ENCODE measurements around the gene ME2. TPM values are rescaled to one million over a fixed set of nuclear protein-coding genes. Genes with fewer than 3 reads are reported as not detected.

The ME2 gene
- total RNA-seq, 2 experiments from 2014 or later = 146 to 178 TPM

DNA sequence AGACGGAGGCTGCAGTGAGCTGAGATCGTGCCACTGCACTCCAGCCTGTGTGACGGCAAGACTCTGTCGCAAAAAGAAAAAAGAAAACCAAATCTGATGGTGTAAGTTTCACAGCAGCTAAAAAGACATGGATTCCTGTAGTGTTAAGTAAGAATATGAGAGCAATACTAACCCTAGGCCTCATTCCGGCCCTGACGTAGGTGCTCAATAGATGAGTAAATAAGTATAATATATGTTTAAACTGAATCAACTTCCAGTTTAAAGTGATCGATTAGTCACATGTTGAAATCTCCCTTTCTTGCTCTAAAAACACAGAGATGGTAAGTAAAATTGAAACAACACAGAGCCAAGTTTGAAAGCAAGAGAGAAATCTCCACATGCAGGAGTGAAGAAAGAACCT, 8.0 kb downstream of the ME2 start:
- Mint-ChIP-seq H3K27ac (peak overlapping the region; percentile 53), H3K36me3 (ENCODE audit: low read depth) (peaks cover 57% of the 10 kb centered on the region), H3K4me1 (peaks cover 31% of the 10 kb centered on the region), H3K9me3 (ENCODE audit: low read depth) (peaks cover 8% of the 10 kb centered on the region), H3K4me3 (no peak overlapping the region), H3K27me3 (no peaks in the 10 kb centered on the region)
- DNase-seq (peak; percentile 29), ATAC-seq (peak; percentile 73)
- ChIA-PET POLR2A (interaction anchor here (2.9 kb wide), 1 partner anchor 8 kb away, joined by 8 read pairs; the partner anchor contains the start of gene ME2), CTCF (interaction anchor here (0.5 to 0.7 kb wide), 2 partner anchors 164 to 172 kb away, joined by 3 read pairs; no protein-coding TSS in a partner anchor)
- intact Hi-C loops (cut with DNase I, micrococcal nuclease) = no loop called here

DNA sequence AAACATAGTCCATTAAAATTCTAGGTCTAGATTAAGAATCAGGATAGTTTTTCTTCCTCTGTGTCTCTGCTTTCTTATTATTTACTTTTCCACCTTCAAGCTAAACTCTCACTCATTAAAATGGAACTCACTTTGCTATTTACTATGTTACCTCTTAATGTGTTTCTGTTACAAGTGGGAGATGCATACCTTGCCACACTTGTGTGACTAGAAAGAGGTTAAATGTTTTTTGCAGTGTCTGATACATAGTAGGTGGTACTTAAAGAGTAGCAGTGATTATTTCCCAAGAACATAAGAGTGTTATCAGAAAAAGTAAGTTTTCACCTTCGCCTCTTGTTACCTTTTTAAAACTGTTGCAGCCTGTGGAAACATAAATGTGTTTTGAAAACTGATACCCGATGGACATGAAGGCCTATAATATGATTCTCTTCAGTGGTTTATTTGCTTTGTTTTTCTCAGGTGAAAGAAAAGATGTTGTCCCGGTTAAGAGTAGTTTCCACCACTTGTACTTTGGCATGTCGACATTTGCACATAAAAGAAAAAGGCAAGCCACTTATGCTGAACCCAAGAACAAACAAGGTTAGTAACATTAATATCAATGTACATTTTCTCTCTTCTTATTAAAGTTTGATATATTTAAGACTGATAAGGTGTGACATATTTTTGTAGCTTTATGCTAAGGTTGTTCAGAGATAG, 16.6 kb downstream of the ME2 start:
- no peaks in the 10 kb centered on the region for H3K27me3 Mint-ChIP-seq
- H3K4me3 Mint-ChIP-seq = no peak overlapping the region
- CTCF ChIA-PET = no interaction called here
- no peak for DNase-seq
- peaks cover 67% of the 10 kb centered on the region for H3K36me3 Mint-ChIP-seq (ENCODE audit: low read depth)
- H3K4me1 Mint-ChIP-seq = peaks cover 20% of the 10 kb centered on the region
- POLR2A ChIA-PET = no interaction called here
- H3K9me3 Mint-ChIP-seq (ENCODE audit: low read depth) = peaks cover 7% of the 10 kb centered on the region
- no peak for ATAC-seq
- intact Hi-C loops (cut with DNase I, micrococcal nuclease) = no loop called here
- no peak overlapping the region for H3K27ac Mint-ChIP-seq

DNA sequence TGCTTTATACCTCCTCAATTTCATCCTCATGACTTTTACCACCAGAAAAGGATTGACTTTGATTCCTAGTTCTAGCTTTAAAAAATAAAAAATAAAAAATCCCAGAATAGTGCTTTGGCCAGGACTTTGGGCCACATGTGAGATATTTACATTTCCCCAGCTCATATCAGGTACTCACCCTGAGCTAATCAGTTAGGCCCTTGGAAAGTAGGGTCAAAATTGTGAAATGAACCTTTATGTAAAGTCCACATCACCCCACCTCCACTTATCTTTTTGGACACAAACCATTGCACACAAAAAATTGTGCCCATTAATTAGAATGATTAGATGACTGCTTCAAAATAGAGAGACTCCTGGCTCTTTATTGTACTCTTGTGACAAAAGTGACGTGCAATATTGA, 17.2 kb downstream of the ME2 start:
- intact Hi-C loops (cut with DNase I, micrococcal nuclease) = no loop called here
- H3K36me3 Mint-ChIP-seq (ENCODE audit: low read depth) = peaks cover 66% of the 10 kb centered on the region
- ATAC-seq (no peak), DNase-seq (no peak)
- ChIA-PET CTCF (no interaction called here), POLR2A (no interaction called here)
- no peaks in the 10 kb centered on the region for H3K27me3 Mint-ChIP-seq
- no peak overlapping the region for H3K27ac Mint-ChIP-seq
- peaks cover 7% of the 10 kb centered on the region for H3K9me3 Mint-ChIP-seq (ENCODE audit: low read depth)
- peaks cover 25% of the 10 kb centered on the region for H3K4me1 Mint-ChIP-seq
- H3K4me3 Mint-ChIP-seq = no peak overlapping the region

DNA sequence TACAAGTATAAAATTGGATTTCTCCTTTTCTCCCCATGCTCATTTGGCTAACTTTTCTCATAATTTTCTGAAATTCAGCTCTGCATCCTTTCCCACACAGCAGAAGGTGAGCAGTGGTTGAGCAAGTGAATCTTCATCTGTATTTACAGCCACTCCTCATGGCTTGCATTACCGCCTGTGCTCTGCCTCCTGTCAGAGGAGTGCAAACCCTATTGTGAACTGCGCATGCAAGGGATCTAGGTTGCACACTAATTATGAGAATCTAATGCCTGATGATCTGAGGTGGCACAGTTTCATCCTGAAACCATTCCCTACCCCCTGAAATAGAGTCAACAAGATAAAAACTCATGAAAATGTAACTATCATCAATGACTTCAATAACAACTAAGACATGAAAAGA, 20.0 kb downstream of the ME2 start:
- ATAC-seq (peak; percentile 6), DNase-seq (no peak)
- H3K27ac Mint-ChIP-seq = peak overlapping the region; percentile 20
- H3K4me3 Mint-ChIP-seq = no peak overlapping the region
- ChIA-PET POLR2A (no interaction called here), CTCF (no interaction called here)
- intact Hi-C loops (cut with DNase I, micrococcal nuclease) = no loop called here
- peaks cover 70% of the 10 kb centered on the region for H3K36me3 Mint-ChIP-seq (ENCODE audit: low read depth)
- peaks cover 34% of the 10 kb centered on the region for H3K4me1 Mint-ChIP-seq
- no peaks in the 10 kb centered on the region for H3K27me3 Mint-ChIP-seq
- H3K9me3 Mint-ChIP-seq (ENCODE audit: low read depth) = peaks cover 7% of the 10 kb centered on the region

DNA sequence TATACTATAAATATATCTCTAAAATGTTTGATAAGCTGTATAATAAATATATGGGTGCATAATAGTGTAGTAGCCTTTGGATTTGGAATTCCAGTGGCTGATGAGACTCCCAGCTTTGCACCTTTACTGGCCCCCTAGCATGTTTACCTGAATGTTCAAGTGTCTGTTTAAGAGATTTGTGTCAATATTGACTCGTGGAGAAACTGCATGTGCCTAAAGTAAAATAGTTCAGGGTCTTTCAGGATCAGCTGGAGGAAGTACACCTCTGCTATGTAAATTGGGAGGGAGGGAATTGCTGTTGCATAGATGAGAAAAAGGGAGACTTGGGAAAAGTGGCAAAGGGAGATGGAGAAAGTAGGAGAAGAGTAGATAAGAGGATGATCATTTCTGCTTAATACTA, 23.9 kb downstream of the ME2 start:
- Mint-ChIP-seq H3K27me3 (no peaks in the 10 kb centered on the region), H3K9me3 (ENCODE audit: low read depth) (peaks cover 12% of the 10 kb centered on the region), H3K4me3 (no peak overlapping the region), H3K27ac (no peak overlapping the region), H3K36me3 (ENCODE audit: low read depth) (peaks cover 77% of the 10 kb centered on the region), H3K4me1 (peaks cover 37% of the 10 kb centered on the region)
- CTCF ChIA-PET = interaction anchor here (0.5 kb wide), 1 partner anchor 155 kb away, joined by 3 read pairs; no protein-coding TSS in a partner anchor
- POLR2A ChIA-PET = no interaction called here
- DNase-seq = no peak
- ATAC-seq = no peak
- intact Hi-C loops (cut with DNase I, micrococcal nuclease) = no loop called here

DNA sequence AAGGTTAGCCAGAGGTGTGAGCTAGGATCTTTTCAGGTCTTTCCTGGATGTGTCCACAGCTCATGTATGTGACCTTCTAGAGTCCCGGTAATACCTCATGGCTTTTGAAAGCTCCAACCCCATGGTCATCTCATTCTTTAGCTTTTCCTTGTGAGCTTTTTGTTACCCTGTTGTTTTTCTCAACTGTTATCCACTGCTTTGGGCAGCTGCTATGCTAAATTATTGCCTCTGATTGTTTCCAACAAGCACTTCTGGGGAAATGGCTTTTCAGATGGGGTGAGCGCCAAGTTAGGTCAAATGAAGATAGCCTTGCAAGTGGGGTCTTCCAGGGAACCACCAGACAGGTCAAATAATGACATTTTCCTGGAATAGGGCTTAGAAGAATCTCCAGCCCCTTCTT, 27.9 kb downstream of the ME2 start:
- Mint-ChIP-seq H3K9me3 (ENCODE audit: low read depth) (peaks cover 4% of the 10 kb centered on the region), H3K4me3 (no peak overlapping the region), H3K27me3 (no peaks in the 10 kb centered on the region), H3K36me3 (ENCODE audit: low read depth) (peaks cover 73% of the 10 kb centered on the region), H3K4me1 (peaks cover 11% of the 10 kb centered on the region), H3K27ac (no peak overlapping the region)
- ChIA-PET POLR2A (no interaction called here), CTCF (no interaction called here)
- intact Hi-C loops (cut with DNase I, micrococcal nuclease) = no loop called here
- DNase-seq (no peak), ATAC-seq (no peak)

DNA sequence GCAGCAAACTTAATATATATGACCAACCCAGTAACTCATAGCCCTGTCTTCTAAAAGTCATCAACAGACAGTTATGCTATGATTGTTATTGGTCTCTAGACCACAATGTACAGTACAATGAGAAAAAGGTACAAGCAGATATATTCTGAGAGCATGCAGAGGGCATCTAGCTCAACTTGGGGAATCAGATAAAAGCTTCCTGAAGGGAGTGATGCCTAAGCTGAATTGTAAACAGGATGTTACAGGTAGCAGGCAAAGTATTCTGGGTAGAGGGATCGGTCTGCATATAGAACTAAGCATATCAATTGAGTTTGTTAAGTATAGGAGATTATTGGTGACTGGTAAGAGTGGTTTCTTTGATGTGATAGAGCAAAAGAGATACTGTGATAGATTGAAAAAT, 30.3 kb downstream of the ME2 start:
- intact Hi-C loops (cut with DNase I, micrococcal nuclease) = no loop called here
- Mint-ChIP-seq H3K9me3 (ENCODE audit: low read depth) (peaks cover 4% of the 10 kb centered on the region), H3K36me3 (ENCODE audit: low read depth) (peaks cover 78% of the 10 kb centered on the region), H3K4me1 (peaks cover 14% of the 10 kb centered on the region), H3K4me3 (no peak overlapping the region), H3K27me3 (no peaks in the 10 kb centered on the region), H3K27ac (no peak overlapping the region)
- ATAC-seq (no peak), DNase-seq (no peak)
- ChIA-PET CTCF (interaction anchor here (1.1 kb wide), 1 partner anchor 16 kb away, joined by 3 read pairs; no protein-coding TSS in a partner anchor), POLR2A (no interaction called here)

DNA sequence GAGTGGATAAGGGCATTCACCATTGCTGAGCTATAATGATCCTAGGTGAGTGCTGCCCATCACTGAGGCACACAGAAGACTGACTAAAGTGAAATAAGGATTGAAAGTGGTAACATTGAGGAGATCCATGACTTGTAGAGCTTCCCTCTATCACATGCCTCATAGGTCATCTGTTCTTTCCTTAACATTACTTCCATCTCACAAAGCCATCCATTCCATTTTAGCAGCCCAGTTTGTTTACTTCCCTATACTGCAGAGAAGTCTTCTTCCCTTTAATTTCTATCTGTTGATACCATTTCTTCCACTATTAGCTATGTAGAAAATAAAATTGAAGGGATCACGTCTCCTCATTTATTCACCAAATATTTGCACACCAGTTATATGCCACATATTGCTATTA, 32.1 kb downstream of the ME2 start:
- CTCF ChIA-PET = no interaction called here
- Mint-ChIP-seq H3K9me3 (ENCODE audit: low read depth) (peaks cover 4% of the 10 kb centered on the region), H3K27ac (no peak overlapping the region), H3K36me3 (ENCODE audit: low read depth) (peaks cover 72% of the 10 kb centered on the region), H3K4me3 (no peak overlapping the region), H3K4me1 (peaks cover 19% of the 10 kb centered on the region), H3K27me3 (no peaks in the 10 kb centered on the region)
- ATAC-seq (no peak), DNase-seq (no peak)
- POLR2A ChIA-PET = no interaction called here
- intact Hi-C loops (cut with DNase I, micrococcal nuclease) = no loop called here

DNA sequence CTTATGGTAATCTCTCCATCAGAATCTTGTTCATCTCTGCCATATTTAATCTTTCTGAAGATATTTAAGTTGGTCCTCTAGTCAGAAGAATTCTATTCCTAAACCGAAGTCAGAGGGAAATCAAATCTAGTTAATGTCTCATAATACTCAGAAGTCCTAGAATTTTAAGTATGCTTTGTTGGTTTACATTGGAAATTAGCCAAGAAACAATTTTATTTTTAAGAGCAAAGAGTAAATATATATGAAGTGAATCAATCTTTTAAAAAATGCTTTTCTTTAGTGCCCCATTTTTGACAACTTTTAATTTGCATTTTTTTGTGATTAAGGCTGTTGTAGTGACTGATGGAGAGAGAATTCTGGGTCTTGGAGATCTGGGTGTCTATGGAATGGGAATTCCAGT, 38.1 kb downstream of the ME2 start:
- Mint-ChIP-seq H3K36me3 (ENCODE audit: low read depth) (peaks cover 53% of the 10 kb centered on the region), H3K4me3 (no peak overlapping the region)
- ATAC-seq = no peak

DNA sequence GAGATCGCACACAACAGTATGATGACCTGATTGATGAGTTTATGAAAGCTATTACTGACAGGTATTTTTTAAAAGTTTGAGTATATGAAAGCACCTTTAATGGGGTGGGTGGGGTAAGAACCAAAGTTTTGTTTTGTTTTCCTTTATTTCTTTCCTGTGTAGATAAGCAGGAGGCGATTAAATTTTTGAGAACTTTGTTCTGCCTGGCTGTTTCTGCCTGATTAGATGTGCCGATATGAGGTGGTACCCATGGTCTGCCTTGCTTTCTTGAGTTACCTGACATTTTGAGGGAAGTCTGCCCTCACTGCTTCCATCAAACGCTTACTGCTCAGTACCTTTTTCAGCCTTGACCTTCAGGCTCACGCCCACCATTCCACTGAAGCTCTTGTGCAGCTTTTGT, 39.2 kb downstream of the ME2 start:
- peaks cover 12% of the 10 kb centered on the region for H3K4me1 Mint-ChIP-seq
- peaks cover 58% of the 10 kb centered on the region for H3K36me3 Mint-ChIP-seq (ENCODE audit: low read depth)
- no peaks in the 10 kb centered on the region for H3K9me3 Mint-ChIP-seq (ENCODE audit: low read depth)
- intact Hi-C loops (cut with DNase I, micrococcal nuclease) = no loop called here
- H3K27me3 Mint-ChIP-seq = no peaks in the 10 kb centered on the region
- CTCF ChIA-PET = interaction anchor here (0.6 to 1.4 kb wide), 3 partner anchors 30 to 98 kb away, joined by 3 to 4 read pairs (median 3); no protein-coding TSS in a partner anchor
- DNase-seq (no peak), ATAC-seq (no peak)
- POLR2A ChIA-PET = no interaction called here
- H3K27ac Mint-ChIP-seq = no peak overlapping the region
- no peak overlapping the region for H3K4me3 Mint-ChIP-seq

More for the DNA sequence above, 38.1 kb downstream of the ME2 start:
- ChIA-PET CTCF (interaction anchor here (1.4 kb wide), 1 partner anchor 97 kb away, joined by 3 read pairs; no protein-coding TSS in a partner anchor), POLR2A (no interaction called here)
- no peaks in the 10 kb centered on the region for H3K27me3 Mint-ChIP-seq
- DNase-seq = no peak
- peaks cover 12% of the 10 kb centered on the region for H3K4me1 Mint-ChIP-seq
- intact Hi-C loops (cut with DNase I, micrococcal nuclease) = no loop called here
- no peak overlapping the region for H3K27ac Mint-ChIP-seq
- no peaks in the 10 kb centered on the region for H3K9me3 Mint-ChIP-seq (ENCODE audit: low read depth)

DNA sequence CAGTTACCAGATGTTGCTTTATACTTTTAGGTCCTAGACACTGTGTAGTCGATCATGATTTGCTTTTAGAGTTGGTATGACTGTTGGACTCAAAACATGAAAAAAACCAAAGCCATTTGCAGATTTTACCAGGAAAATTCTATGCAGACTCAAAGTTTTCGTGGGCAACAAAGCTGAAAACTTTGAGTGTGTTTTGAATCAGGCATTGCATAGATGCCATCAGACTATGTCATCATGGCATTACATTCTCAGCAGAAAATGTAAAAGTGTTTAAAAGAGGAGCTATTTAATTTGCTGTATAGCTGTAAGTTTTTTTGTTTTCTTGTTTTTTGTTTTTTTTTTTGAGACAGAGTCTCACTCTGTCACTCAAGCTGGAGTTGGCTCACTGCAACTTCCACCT, 45.5 kb downstream of the ME2 start:
- Mint-ChIP-seq H3K27me3 (no peaks in the 10 kb centered on the region), H3K9me3 (ENCODE audit: low read depth) (peaks cover 5% of the 10 kb centered on the region), H3K4me3 (no peak overlapping the region), H3K4me1 (no peaks in the 10 kb centered on the region), H3K36me3 (ENCODE audit: low read depth) (peaks cover 56% of the 10 kb centered on the region), H3K27ac (no peak overlapping the region)
- DNase-seq (no peak), ATAC-seq (no peak)
- ChIA-PET CTCF (no interaction called here), POLR2A (no interaction called here)
- intact Hi-C loops (cut with DNase I, micrococcal nuclease) = no loop called here

DNA sequence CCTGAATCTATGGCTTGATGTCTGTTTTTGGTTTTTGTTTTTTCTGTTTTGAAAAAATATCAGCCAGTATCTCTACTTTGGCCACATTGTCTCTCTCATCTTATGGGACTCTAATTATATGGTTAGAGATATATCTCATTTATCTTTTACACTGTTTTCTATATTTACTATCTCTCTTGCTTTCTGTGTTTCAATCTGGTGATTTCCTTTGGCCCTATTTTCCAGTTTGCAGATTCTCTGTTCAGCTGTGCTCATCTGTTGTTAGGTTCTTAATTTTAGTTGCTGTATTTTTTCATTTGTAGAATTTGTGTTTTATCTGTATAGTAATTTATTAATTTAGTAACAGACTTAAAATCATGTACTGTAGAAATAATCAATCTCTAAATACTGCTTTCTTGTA, 47.6 kb downstream of the ME2 start:
- ChIA-PET POLR2A (no interaction called here), CTCF (no interaction called here)
- no peak for DNase-seq
- Mint-ChIP-seq H3K9me3 (ENCODE audit: low read depth) (peaks cover 5% of the 10 kb centered on the region), H3K4me3 (no peak overlapping the region), H3K27me3 (no peaks in the 10 kb centered on the region), H3K4me1 (no peaks in the 10 kb centered on the region), H3K36me3 (ENCODE audit: low read depth) (peaks cover 49% of the 10 kb centered on the region), H3K27ac (no peak overlapping the region)
- intact Hi-C loops (cut with DNase I, micrococcal nuclease) = no loop called here
- ATAC-seq = no peak
